Endothelial cell (in vitro differentiated cells): Measurements from ENCODE around the gene GPER1. TPM values are rescaled to one million over a fixed set of nuclear protein-coding genes. Genes with fewer than 3 reads are reported as not detected.

Source experiments
- DNase-seq: peaks from one replicate; pipeline ENCODE4 v3.0.0; 2021; ENCODE audit warnings: low spot score
- H3K27ac Mint-ChIP-seq: one replicate; pipeline ENCODE4 v1.8.0; 2021; ENCODE audit warnings: mixed read lengths, inconsistent platforms; ENCODE audit not compliant: unreplicated experiment
- H3K27me3 Mint-ChIP-seq: one replicate; pipeline ENCODE4 v1.8.0; 2021; ENCODE audit warnings: mild to moderate bottlenecking, moderate library complexity, mixed read lengths, inconsistent platforms; ENCODE audit not compliant: unreplicated experiment
- H3K36me3 Mint-ChIP-seq: one replicate; pipeline ENCODE4 v1.8.0; 2021; ENCODE audit warnings: mild to moderate bottlenecking, low read depth, mixed read lengths, inconsistent platforms; ENCODE audit not compliant: unreplicated experiment
- H3K4me1 Mint-ChIP-seq: one replicate; pipeline ENCODE4 v1.8.0; 2021; ENCODE audit warnings: mild to moderate bottlenecking, mixed read lengths, inconsistent platforms; ENCODE audit not compliant: unreplicated experiment
- H3K4me3 Mint-ChIP-seq: one replicate; pipeline ENCODE4 v1.8.0; 2021; ENCODE audit warnings: mild to moderate bottlenecking, mixed read lengths, inconsistent platforms; ENCODE audit not compliant: unreplicated experiment
- H3K9me3 Mint-ChIP-seq: one replicate; pipeline ENCODE4 v1.8.0; 2021; ENCODE audit warnings: mixed read lengths, inconsistent platforms; ENCODE audit not compliant: unreplicated experiment
- CTCF ChIP-seq: fragments of 200-600 bp; sonication (generic); IDR thresholded peaks from one replicate; pipeline ENCODE4 v1.5.0; 2021; ENCODE audit warnings: antibody characterized with exemption; ENCODE audit not compliant: unreplicated experiment
- total RNA-seq: library from RNA; stranded (reverse); fragmentation: NEBNext Ultra II Directional; extraction: Animal tissue kit (Norgen Biotek cat#: 25700); gene quantifications from one replicate; pipeline ENCODE4 v1.2.1, GENCODE V29; 2021; ENCODE audit not compliant: unreplicated experiment

GPER1 gene
- total RNA-seq, 1 donor from 2014 or later, result 0.72 TPM

GRCh38 chr7:1066242-1066588, 21.7 kb upstream of the GPER1 start:
- Mint-ChIP-seq H3K4me1 (peaks cover 6% of the 10 kb centered on the region), H3K4me3 (no peak overlapping the region), H3K27me3 (peaks cover 17% of the 10 kb centered on the region), H3K36me3 (peaks cover 29% of the 10 kb centered on the region), H3K27ac (no peak overlapping the region), H3K9me3 (no peaks in the 10 kb centered on the region)
- TF ChIP-seq CTCF, result no peak
- no peak for DNase-seq

- peaks cover 19% of the 10 kb centered on the region for H3K36me3 Mint-ChIP-seq
- DNase-seq, result no peak
- no peak overlapping the region for H3K4me3 Mint-ChIP-seq
- no peak overlapping the region for H3K27ac Mint-ChIP-seq
- H3K4me1 Mint-ChIP-seq, result peaks cover 8% of the 10 kb centered on the region
- no peak for TF ChIP-seq CTCF
- H3K27me3 Mint-ChIP-seq, result peaks cover 11% of the 10 kb centered on the region
- H3K9me3 Mint-ChIP-seq, result no peaks in the 10 kb centered on the region
These were observed 19.9 kb upstream of the GPER1 start for GRCh38 chr7:1068013-1068412.

- Mint-ChIP-seq H3K27ac (no peak overlapping the region), H3K36me3 (peaks cover 13% of the 10 kb centered on the region), H3K4me3 (peak overlapping the region; percentile 37), H3K27me3 (peaks cover 12% of the 10 kb centered on the region), H3K4me1 (peaks cover 12% of the 10 kb centered on the region), H3K9me3 (no peaks in the 10 kb centered on the region)
- TF ChIP-seq CTCF, result no peak
- no peak for DNase-seq
These were observed 19.3 kb upstream of the GPER1 start for GRCh38 chr7:1068619-1069018.

- Mint-ChIP-seq H3K27me3 (peaks cover 14% of the 10 kb centered on the region), H3K36me3 (peaks cover 9% of the 10 kb centered on the region), H3K27ac (no peak overlapping the region), H3K4me1 (peaks cover 6% of the 10 kb centered on the region), H3K4me3 (no peak overlapping the region), H3K9me3 (no peaks in the 10 kb centered on the region)
- no peak for TF ChIP-seq CTCF
- DNase-seq, result no peak
These were observed 17.3 kb upstream of the GPER1 start for GRCh38 chr7:1070544-1071011.

- DNase-seq, result no peak
- H3K27me3 Mint-ChIP-seq, result peaks cover 14% of the 10 kb centered on the region
- H3K36me3 Mint-ChIP-seq, result peaks cover 9% of the 10 kb centered on the region
- H3K9me3 Mint-ChIP-seq, result no peaks in the 10 kb centered on the region
- no peak for TF ChIP-seq CTCF
- H3K4me3 Mint-ChIP-seq, result no peak overlapping the region
- no peak overlapping the region for H3K27ac Mint-ChIP-seq
- peaks cover 6% of the 10 kb centered on the region for H3K4me1 Mint-ChIP-seq
These were observed 16.1 kb upstream of the GPER1 start for GRCh38 chr7:1071731-1072254.
